ENCODE results near the gene RNF135.
"Not testable (repeated sequence)": the region's sequence is repeated elsewhere in the genome, so short reads cannot be mapped to it uniquely, and the experiment has no call there.

GRCh38 chr17:30931582-30931981 is 39.3 kb upstream of the RNF135 start:
- TF ChIP-seq CTCF, POLR2A, EP300 (IDR thresholded peaks at IDR 0.05): not testable (repeated sequence)
